Activated CD4-positive, alpha-beta T cell treated with anti-CD3 and anti-CD28 coated beads, Interleukin-2, Interleukin-4, amounts not matched to agents 100 ng/mL and 50 ng/mL, durations not matched to agents 16 hours and 8 hours (primary cell): ENCODE data around the gene FOXP2.

Source experiments
- DNase-seq: peaks from one replicate; pipeline ENCODE4 v3.0.0-alpha.2; 2020; ENCODE audit warnings: low spot score

FOXP2 gene

GRCh38 chr7:114657279-114657678, 242.7 kb downstream of the FOXP2 start:
- no peak for DNase-seq

- DNase-seq = no peak
Measured at GRCh38 chr7:114658216-114658615, 243.6 kb downstream of the FOXP2 start.

GRCh38 chr7:114659409-114660125, 245.0 kb downstream of the FOXP2 start:
- no peak for DNase-seq

- no peak for DNase-seq
Measured at GRCh38 chr7:114660126-114660486, 245.5 kb downstream of the FOXP2 start.

- DNase-seq = no peak
Measured at GRCh38 chr7:114660753-114661152, 246.1 kb downstream of the FOXP2 start.

GRCh38 chr7:114662002-114662677, 247.5 kb downstream of the FOXP2 start:
- no peak for DNase-seq

- peak; percentile 3 for DNase-seq
Measured at GRCh38 chr7:114663502-114663901, 248.9 kb downstream of the FOXP2 start.

GRCh38 chr7:114670676-114671075, 256.1 kb downstream of the FOXP2 start:
- DNase-seq = no peak

- no peak for DNase-seq
Measured at GRCh38 chr7:114671563-114672123, 257.0 kb downstream of the FOXP2 start.

GRCh38 chr7:114678116-114678515, 263.5 kb downstream of the FOXP2 start:
- DNase-seq = no peak

GRCh38 chr7:114687238-114687637, 272.6 kb downstream of the FOXP2 start:
- DNase-seq = no peak

GRCh38 chr7:114688443-114689055, 273.9 kb downstream of the FOXP2 start:
- no peak for DNase-seq

- DNase-seq = no peak
Measured at GRCh38 chr7:114689406-114689805, 274.8 kb downstream of the FOXP2 start.

GRCh38 chr7:114691605-114692004, 277.0 kb downstream of the FOXP2 start:
- no peak for DNase-seq

GRCh38 chr7:114695182-114695581, 280.6 kb downstream of the FOXP2 start:
- no peak for DNase-seq

GRCh38 chr7:114700247-114700928, 285.8 kb downstream of the FOXP2 start:
- DNase-seq = no peak

- no peak for DNase-seq
Measured at GRCh38 chr7:114703677-114704076, 289.1 kb downstream of the FOXP2 start.

- no peak for DNase-seq
Measured at GRCh38 chr7:114708646-114709045, 294.0 kb downstream of the FOXP2 start.

- DNase-seq = no peak
Measured at GRCh38 chr7:114710499-114710898, 295.9 kb downstream of the FOXP2 start.

GRCh38 chr7:114711241-114711640, 296.6 kb downstream of the FOXP2 start:
- DNase-seq = no peak

- DNase-seq = peak; percentile 49
Measured at GRCh38 chr7:114715907-114716306, 301.3 kb downstream of the FOXP2 start.

GRCh38 chr7:114718861-114719260, 304.2 kb downstream of the FOXP2 start:
- DNase-seq = peak; percentile 64
